Fibroblast of lung (primary cell): ENCODE measurements around the gene ITPKB. TPM values are rescaled to one million over a fixed set of nuclear protein-coding genes. Genes with fewer than 3 reads are reported as not detected.

Experiments used
- DNase-seq, 2 donors: peaks; one replicate each; pipeline versions ENCODE4 v3.0.0 to v3.0.0-alpha.2; 2010; ENCODE audit warnings: low read depth in 2 of 2
- H2AFZ ChIP-seq: 2 replicates; pipeline ENCODE4 v1.5.1; 2012; ENCODE audit warnings: low read length, control low read depth, inconsistent platforms
- H3K27ac ChIP-seq: 2 replicates; pipeline ENCODE4 v1.5.1; 2011; ENCODE audit warnings: low read length, control low read depth; ENCODE audit not compliant: insufficient read depth
- H3K27me3 ChIP-seq: 2 replicates; pipeline ENCODE4 v1.5.1; 2011; ENCODE audit warnings: mild to moderate bottlenecking, low read length; ENCODE audit not compliant: control insufficient read depth, insufficient read depth
- H3K36me3 ChIP-seq: 2 replicates; pipeline ENCODE4 v1.5.1; 2011; ENCODE audit warnings: low read length; ENCODE audit not compliant: control insufficient read depth, insufficient read depth
- H3K4me1 ChIP-seq: 2 replicates; pipeline ENCODE4 v1.5.1; 2011; ENCODE audit warnings: low read length; ENCODE audit not compliant: control insufficient read depth, insufficient read depth; ENCODE audit errors: extremely low read depth
- H3K4me2 ChIP-seq: 2 replicates; pipeline ENCODE4 v1.5.1; 2011; ENCODE audit warnings: low read length, control low read depth; ENCODE audit not compliant: insufficient read depth; ENCODE audit errors: extremely low read depth
- H3K4me3 ChIP-seq, 4 experiments: fragments of 200-600 bp in 1 of 4; sonication (generic) in 1 of 4; replicated peaks in 1 of 4; 2 replicates each; pipeline ENCODE4 v1.5.1; 2011 to 2016; ENCODE audit warnings: low read length in 4 of 4, low read depth in 3 of 4, mild to moderate bottlenecking in 3 of 4, control low read depth in 2 of 4, inconsistent platforms in 1 of 4, mixed read lengths in 1 of 4; ENCODE audit not compliant: insufficient read depth in 1 of 4; ENCODE audit errors: control extremely low read depth in 1 of 4
- H3K79me2 ChIP-seq: 2 replicates; pipeline ENCODE4 v1.5.1; 2012; ENCODE audit warnings: mild to moderate bottlenecking, low read length, inconsistent platforms; ENCODE audit not compliant: control insufficient read depth, insufficient read depth
- H3K9ac ChIP-seq: 2 replicates; pipeline ENCODE4 v1.5.1; 2011; ENCODE audit warnings: mild to moderate bottlenecking, low read length, control low read depth; ENCODE audit not compliant: insufficient read depth
- H3K9me3 ChIP-seq: 2 replicates; pipeline ENCODE4 v1.5.1; 2012; ENCODE audit warnings: low read depth, low read length; ENCODE audit not compliant: control insufficient read depth, insufficient read depth
- H4K20me1 ChIP-seq: 2 replicates; pipeline ENCODE4 v1.5.1; 2011; ENCODE audit warnings: low read length; ENCODE audit not compliant: control insufficient read depth, insufficient read depth; ENCODE audit errors: extremely low read depth
- EZH2 ChIP-seq: IDR thresholded peaks from 2 replicates; pipeline ENCODE4 v1.5.1; 2012; ENCODE audit warnings: low read length, control low read depth, mild to moderate bottlenecking; ENCODE audit errors: missing control alignments
- polyA plus RNA-seq, 2 donors: library from polyadenylated mRNA; depleted of rRNA in 1 of 2; stranded (reverse) in 1 of 2; unstranded in 1 of 2; fragments of >200 nt; gene quantifications; 2 replicates each; pipeline ENCODE4 v1.2.1, GENCODE V29; 2011 to 2012; ENCODE audit warnings: missing spikeins in 1 of 2
- total RNA-seq: library from RNA; depleted of rRNA; stranded (reverse); fragments of >200 nt; gene quantifications from 2 replicates; pipeline ENCODE4 v1.2.1, GENCODE V29; 2014
- TF ChIP-seq, protein P1 (sequence below), 2 donors: IDR thresholded peaks in 1 of 2; conservative IDR thresholded peaks in 1 of 2; 1 replicate in 1 of 2; 2 replicates in 1 of 2; pipeline ENCODE4 v1.5.1; 2011 to 2012; ENCODE audit warnings: low read length in 2 of 2, control low read depth in 1 of 2, inconsistent platforms in 1 of 2, low read depth in 1 of 2, mild to moderate bottlenecking in 1 of 2

The ITPKB gene
- total and polyA plus RNA-seq, 2 donors (not counting 1 experiment from before 2014, with no cell fraction given): 10.2 to 32.4 TPM

GRCh38 chr1:226636847-226637096, 102.3 kb downstream of the ITPKB start:
- H3K27ac ChIP-seq: no peak overlapping the region
- no peaks in the 10 kb centered on the region for H4K20me1 ChIP-seq
- H3K4me1 ChIP-seq: peaks cover 2% of the 10 kb centered on the region
- no peaks in the 10 kb centered on the region for H3K79me2 ChIP-seq
- H2AFZ ChIP-seq: no peak overlapping the region
- DNase-seq: no peak
- H3K4me2 ChIP-seq: no peak overlapping the region
- H3K9me3 ChIP-seq: no peaks in the 10 kb centered on the region
- H3K9ac ChIP-seq: no peak overlapping the region
- H3K36me3 ChIP-seq: peaks cover 6% of the 10 kb centered on the region
- H3K4me3 ChIP-seq: no peak overlapping the region
- no peaks in the 10 kb centered on the region for H3K27me3 ChIP-seq
- TF ChIP-seq EZH2: no peak
- TF ChIP-seq, protein P1, sequence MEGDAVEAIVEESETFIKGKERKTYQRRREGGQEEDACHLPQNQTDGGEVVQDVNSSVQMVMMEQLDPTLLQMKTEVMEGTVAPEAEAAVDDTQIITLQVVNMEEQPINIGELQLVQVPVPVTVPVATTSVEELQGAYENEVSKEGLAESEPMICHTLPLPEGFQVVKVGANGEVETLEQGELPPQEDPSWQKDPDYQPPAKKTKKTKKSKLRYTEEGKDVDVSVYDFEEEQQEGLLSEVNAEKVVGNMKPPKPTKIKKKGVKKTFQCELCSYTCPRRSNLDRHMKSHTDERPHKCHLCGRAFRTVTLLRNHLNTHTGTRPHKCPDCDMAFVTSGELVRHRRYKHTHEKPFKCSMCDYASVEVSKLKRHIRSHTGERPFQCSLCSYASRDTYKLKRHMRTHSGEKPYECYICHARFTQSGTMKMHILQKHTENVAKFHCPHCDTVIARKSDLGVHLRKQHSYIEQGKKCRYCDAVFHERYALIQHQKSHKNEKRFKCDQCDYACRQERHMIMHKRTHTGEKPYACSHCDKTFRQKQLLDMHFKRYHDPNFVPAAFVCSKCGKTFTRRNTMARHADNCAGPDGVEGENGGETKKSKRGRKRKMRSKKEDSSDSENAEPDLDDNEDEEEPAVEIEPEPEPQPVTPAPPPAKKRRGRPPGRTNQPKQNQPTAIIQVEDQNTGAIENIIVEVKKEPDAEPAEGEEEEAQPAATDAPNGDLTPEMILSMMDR (conservative IDR thresholded peaks at IDR 0.05 in 1 of 2, IDR thresholded peaks at IDR 0.05 in 1 of 2; ENCODE audit: low read depth in 1 of 2, low read length in 2 of 2): no peak

- no peak overlapping the region for H3K4me2 ChIP-seq
- TF ChIP-seq, protein P1 (conservative IDR thresholded peaks at IDR 0.05 in 1 of 2, IDR thresholded peaks at IDR 0.05 in 1 of 2; ENCODE audit: low read depth in 1 of 2, low read length in 2 of 2): no peak
- TF ChIP-seq EZH2: no peak
- H3K27me3 ChIP-seq: no peaks in the 10 kb centered on the region
- H3K27ac ChIP-seq: no peak overlapping the region
- H3K36me3 ChIP-seq: peaks cover 6% of the 10 kb centered on the region
- no peak overlapping the region for H3K4me3 ChIP-seq
- no peak overlapping the region for H3K9ac ChIP-seq
- no peaks in the 10 kb centered on the region for H3K79me2 ChIP-seq
- DNase-seq: no peak
- no peaks in the 10 kb centered on the region for H3K9me3 ChIP-seq
- H4K20me1 ChIP-seq: no peaks in the 10 kb centered on the region
- H3K4me1 ChIP-seq: peaks cover 2% of the 10 kb centered on the region
- no peak overlapping the region for H2AFZ ChIP-seq
Observed at GRCh38 chr1:226635456-226635941, 103.6 kb downstream of the ITPKB start.

GRCh38 chr1:226634611-226635246, 104.4 kb downstream of the ITPKB start:
- Histone ChIP-seq H4K20me1 (no peaks in the 10 kb centered on the region), H3K9me3 (no peaks in the 10 kb centered on the region), H3K4me1 (peaks cover 2% of the 10 kb centered on the region), H3K4me3 (no peak overlapping the region), H3K9ac (no peak overlapping the region), H3K36me3 (peaks cover 6% of the 10 kb centered on the region), H3K79me2 (no peaks in the 10 kb centered on the region), H3K27ac (no peak overlapping the region), H2AFZ (no peak overlapping the region), H3K27me3 (no peaks in the 10 kb centered on the region), H3K4me2 (no peak overlapping the region)
- DNase-seq: no peak
- no peak for TF ChIP-seq EZH2
- TF ChIP-seq, protein P1 (conservative IDR thresholded peaks at IDR 0.05 in 1 of 2, IDR thresholded peaks at IDR 0.05 in 1 of 2; ENCODE audit: low read depth in 1 of 2, low read length in 2 of 2): no peak
